ENCODE results near the gene ELAVL2.

Gene ELAVL2

DNA sequence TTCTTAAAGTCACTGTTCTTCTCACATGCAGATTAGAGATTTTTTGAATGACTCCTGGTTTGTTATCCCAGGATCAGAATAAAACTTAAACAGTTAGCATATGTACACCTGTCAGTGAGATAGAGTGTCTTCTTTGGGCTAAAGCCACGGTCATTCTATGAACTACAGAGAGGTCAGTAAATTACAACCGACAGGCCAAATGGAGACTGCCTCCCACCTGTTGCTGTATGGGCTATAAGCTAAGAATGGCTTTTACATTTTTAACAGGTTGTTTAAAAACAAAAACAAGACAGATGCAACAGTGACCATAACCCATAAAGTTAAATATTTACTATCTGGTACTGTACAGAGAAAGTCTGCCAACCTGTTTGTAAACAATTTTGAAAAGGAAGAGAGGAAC is 125.7 kb downstream of the ELAVL2 start:
- Mint-ChIP-seq H3K27me3 (ENCODE audit: low read depth) (no peaks in the 10 kb centered on the region), H3K4me3 (no peak overlapping the region), H3K27ac (no peak overlapping the region), H3K9me3 (peaks cover 9% of the 10 kb centered on the region), H3K4me1 (ENCODE audit: low read depth) (no peaks in the 10 kb centered on the region), H3K36me3 (ENCODE audit: low read depth) (no peaks in the 10 kb centered on the region)
- DNase-seq (ENCODE audit: low spot score), result no peak

DNA sequence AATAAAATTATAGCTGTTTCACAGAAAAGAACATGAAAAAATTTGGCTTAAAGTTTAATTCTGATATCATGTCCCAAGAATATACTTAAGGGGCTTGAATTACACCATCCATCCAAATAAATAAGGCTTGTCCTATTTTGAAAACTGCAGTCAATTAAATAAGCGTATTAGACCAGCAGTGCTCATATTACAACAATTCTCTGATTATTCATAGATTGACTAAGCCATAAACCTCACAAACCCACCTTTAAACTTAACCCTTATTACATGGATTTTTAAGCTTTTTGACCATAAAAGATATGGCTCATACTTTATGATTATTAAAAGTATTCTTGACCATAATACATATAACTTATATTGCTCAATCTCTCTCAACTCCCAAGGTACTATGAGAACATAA is 127.9 kb downstream of the ELAVL2 start:
- Mint-ChIP-seq H3K27me3 (ENCODE audit: low read depth) (no peaks in the 10 kb centered on the region), H3K4me1 (ENCODE audit: low read depth) (no peaks in the 10 kb centered on the region), H3K36me3 (ENCODE audit: low read depth) (no peaks in the 10 kb centered on the region), H3K9me3 (peaks cover 13% of the 10 kb centered on the region), H3K27ac (no peak overlapping the region), H3K4me3 (no peak overlapping the region)
- DNase-seq (ENCODE audit: low spot score), result no peak

DNA sequence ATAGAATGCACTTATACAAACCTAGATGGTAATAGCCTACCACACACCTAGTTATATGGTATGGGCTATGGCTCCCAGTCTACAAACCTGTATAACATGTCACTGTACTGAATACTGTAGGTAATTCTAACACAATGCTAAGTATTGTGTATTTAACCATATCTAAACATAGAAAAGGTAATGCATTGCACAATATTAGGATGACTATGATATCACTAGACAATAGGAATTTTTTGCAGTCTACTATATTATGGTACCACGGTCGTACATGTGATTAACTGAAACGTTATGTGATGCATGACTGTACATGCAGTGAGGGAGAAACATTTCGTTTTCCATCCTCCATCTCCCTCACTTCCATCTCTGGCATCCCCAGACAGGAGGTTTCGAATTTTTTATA is 130.5 kb downstream of the ELAVL2 start:
- H3K4me3 Mint-ChIP-seq, result no peak overlapping the region
- no peaks in the 10 kb centered on the region for H3K27me3 Mint-ChIP-seq (ENCODE audit: low read depth)
- no peaks in the 10 kb centered on the region for H3K36me3 Mint-ChIP-seq (ENCODE audit: low read depth)
- no peak overlapping the region for H3K27ac Mint-ChIP-seq
- DNase-seq (ENCODE audit: low spot score), result no peak
- peaks cover 14% of the 10 kb centered on the region for H3K9me3 Mint-ChIP-seq
- H3K4me1 Mint-ChIP-seq (ENCODE audit: low read depth), result no peaks in the 10 kb centered on the region

DNA sequence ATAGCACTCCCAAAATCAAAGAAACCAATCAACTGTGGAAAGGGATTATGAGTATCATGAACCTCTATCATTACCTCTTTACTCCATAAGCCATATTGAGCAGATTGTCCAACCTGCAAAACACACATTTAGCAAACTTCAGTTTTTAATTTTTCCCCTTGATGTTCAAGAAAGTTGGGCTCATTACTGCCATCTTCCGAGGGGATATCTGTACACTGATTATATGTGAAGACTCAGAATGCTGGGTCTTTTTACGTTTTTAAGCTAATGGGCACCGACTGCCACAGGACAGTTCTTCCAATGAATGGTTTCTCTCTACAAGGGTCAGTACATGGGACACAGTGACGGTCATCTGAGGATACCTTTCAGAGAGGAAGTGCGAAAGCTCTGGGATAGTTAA is 132.7 kb downstream of the ELAVL2 start:
- H3K27ac Mint-ChIP-seq, result no peak overlapping the region
- H3K4me1 Mint-ChIP-seq (ENCODE audit: low read depth), result no peaks in the 10 kb centered on the region
- no peak overlapping the region for H3K4me3 Mint-ChIP-seq
- DNase-seq (ENCODE audit: low spot score), result no peak
- no peaks in the 10 kb centered on the region for H3K36me3 Mint-ChIP-seq (ENCODE audit: low read depth)
- H3K9me3 Mint-ChIP-seq, result peaks cover 19% of the 10 kb centered on the region
- H3K27me3 Mint-ChIP-seq (ENCODE audit: low read depth), result no peaks in the 10 kb centered on the region

DNA sequence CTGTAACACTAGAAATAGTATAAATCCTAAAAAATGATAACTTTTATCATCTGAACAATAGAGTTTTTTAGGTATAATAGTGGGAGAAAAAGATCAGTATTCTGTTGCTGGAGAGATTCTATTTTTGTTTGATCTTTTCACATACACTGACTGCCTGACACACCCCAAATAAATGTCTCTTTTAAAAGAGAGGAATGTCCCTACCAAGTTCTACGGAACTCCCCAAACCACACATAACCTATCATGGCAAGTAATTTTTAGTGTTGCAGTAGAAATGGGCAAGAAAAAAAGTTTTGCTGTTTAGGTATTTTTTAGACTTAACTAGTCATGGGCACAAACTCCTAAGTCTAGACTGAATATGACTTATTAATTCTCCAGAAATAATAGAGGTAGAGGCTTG is 139.1 kb downstream of the ELAVL2 start:
- H3K4me3 Mint-ChIP-seq, result no peak overlapping the region
- H3K9me3 Mint-ChIP-seq, result peaks cover 25% of the 10 kb centered on the region
- no peaks in the 10 kb centered on the region for H3K4me1 Mint-ChIP-seq (ENCODE audit: low read depth)
- no peak for DNase-seq (ENCODE audit: low spot score)
- H3K27me3 Mint-ChIP-seq (ENCODE audit: low read depth), result no peaks in the 10 kb centered on the region
- no peak overlapping the region for H3K27ac Mint-ChIP-seq
- no peaks in the 10 kb centered on the region for H3K36me3 Mint-ChIP-seq (ENCODE audit: low read depth)

DNA sequence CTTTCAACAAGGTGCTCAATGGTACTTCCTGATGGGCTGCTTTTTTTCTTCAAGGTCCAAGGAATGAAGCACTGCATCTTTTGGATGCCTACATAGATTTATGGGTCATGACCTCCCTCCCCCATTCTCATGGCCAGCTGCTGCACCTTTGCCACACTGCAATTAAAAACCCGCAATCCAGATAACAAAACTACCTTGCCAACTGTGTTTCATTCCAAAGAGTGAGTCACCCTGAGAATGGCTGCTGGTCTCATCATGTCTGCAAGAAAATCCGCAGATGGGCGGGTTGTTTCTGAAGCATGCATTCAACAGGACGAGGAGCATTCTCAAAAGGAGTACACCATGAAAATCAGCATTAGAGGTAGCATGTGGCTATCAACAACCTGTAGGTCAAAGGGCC is 139.8 kb downstream of the ELAVL2 start:
- Mint-ChIP-seq H3K27ac (no peak overlapping the region), H3K9me3 (peaks cover 30% of the 10 kb centered on the region), H3K4me3 (no peak overlapping the region), H3K4me1 (ENCODE audit: low read depth) (no peaks in the 10 kb centered on the region), H3K36me3 (ENCODE audit: low read depth) (no peaks in the 10 kb centered on the region), H3K27me3 (ENCODE audit: low read depth) (no peaks in the 10 kb centered on the region)
- DNase-seq (ENCODE audit: low spot score), result no peak

DNA sequence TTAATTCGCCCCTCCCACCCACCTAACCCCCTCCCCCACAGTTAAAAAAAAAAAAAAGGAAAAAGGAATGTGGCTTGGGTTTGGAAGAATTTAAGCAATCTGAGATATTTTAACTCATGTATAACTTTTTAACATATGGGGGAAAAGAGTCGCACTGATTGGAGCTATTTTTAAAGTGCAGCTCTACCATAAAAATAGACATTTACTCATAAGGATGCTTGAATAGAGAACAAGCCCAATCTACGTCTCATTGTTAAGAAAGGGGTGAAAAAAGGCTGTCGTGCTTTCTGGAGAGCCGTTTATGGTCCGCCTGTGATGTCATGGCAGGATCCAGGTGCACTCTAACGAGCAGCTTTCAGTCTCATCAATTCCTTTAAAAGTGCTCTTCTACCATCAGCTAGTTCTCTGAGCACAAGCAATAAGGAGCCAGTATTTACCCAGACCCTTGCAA is 142.4 kb downstream of the ELAVL2 start:
- Mint-ChIP-seq H3K27ac (no peak overlapping the region), H3K9me3 (peaks cover 31% of the 10 kb centered on the region), H3K4me1 (ENCODE audit: low read depth) (no peaks in the 10 kb centered on the region), H3K4me3 (no peak overlapping the region), H3K27me3 (ENCODE audit: low read depth) (no peaks in the 10 kb centered on the region), H3K36me3 (ENCODE audit: low read depth) (no peaks in the 10 kb centered on the region)
- no peak for DNase-seq (ENCODE audit: low spot score)

DNA sequence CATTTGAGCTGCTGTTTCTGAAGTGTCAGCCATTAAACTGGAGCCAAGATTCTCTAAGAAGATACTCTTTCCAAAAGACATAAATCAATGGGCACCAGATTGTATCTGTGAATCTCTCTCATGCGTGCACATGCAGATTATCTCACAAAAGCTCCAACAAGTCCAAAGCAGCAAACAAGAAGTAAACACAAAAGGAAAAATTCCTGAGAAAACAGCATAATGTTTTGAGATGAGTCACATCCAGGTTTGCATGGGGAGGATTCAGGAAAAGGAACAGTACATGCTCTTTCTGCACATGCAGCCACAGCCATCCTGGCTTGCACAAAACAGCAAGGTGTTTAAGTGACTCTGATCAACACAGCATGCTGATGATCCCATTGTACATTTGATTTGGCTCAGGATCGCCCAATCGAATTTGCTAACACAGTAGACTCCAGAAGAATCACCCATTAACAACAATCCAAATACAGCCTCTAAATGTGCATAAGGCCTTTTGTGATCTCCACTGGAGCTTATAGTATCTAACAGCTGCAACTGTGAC is 143.1 kb downstream of the ELAVL2 start:
- peaks cover 34% of the 10 kb centered on the region for H3K9me3 Mint-ChIP-seq
- H3K4me3 Mint-ChIP-seq, result no peak overlapping the region
- no peaks in the 10 kb centered on the region for H3K27me3 Mint-ChIP-seq (ENCODE audit: low read depth)
- no peaks in the 10 kb centered on the region for H3K4me1 Mint-ChIP-seq (ENCODE audit: low read depth)
- H3K36me3 Mint-ChIP-seq (ENCODE audit: low read depth), result no peaks in the 10 kb centered on the region
- no peak for DNase-seq (ENCODE audit: low spot score)
- no peak overlapping the region for H3K27ac Mint-ChIP-seq

DNA sequence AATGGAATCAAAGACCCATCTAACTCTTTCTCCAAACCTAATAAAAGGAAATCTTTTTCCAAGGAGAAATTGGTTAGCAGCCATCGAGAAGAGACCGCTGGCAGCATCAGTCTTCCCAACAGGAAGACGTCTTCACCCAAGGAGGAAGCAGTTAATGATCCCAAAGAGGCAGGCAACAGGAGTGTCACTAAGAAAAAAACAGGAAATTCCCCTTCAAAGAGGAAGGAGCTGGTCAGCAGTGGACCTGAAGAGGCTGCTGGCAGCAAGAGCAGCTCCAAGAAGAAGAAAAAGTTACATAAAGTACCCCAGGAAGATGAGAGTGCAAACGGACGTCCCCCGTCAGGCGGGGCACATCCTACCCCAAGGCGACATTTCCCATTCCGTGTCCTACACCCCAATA is 143.7 kb downstream of the ELAVL2 start:
- H3K27me3 Mint-ChIP-seq (ENCODE audit: low read depth), result no peaks in the 10 kb centered on the region
- peaks cover 29% of the 10 kb centered on the region for H3K9me3 Mint-ChIP-seq
- no peak overlapping the region for H3K27ac Mint-ChIP-seq
- no peaks in the 10 kb centered on the region for H3K4me1 Mint-ChIP-seq (ENCODE audit: low read depth)
- H3K36me3 Mint-ChIP-seq (ENCODE audit: low read depth), result no peaks in the 10 kb centered on the region
- DNase-seq (ENCODE audit: low spot score), result no peak
- H3K4me3 Mint-ChIP-seq, result no peak overlapping the region

DNA sequence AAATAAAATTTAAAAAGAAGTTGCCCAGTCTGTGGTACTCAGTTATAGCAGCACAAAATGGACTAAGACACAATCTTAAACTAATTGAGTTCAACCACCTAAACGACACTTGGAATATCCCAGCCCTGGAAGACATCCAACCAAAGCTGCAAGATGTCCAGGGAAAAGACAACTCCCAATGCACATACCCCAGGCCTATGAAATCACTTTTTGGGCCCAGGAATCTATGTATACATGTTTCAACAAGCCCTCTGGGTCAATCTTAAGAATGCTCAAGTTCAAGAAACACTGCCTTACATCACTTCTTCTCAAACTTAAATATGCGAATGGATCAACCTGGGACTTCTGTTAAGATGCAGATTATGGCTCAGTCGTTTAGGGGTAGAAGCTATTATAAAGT is 148.6 kb downstream of the ELAVL2 start:
- no peak overlapping the region for H3K27ac Mint-ChIP-seq
- H3K36me3 Mint-ChIP-seq (ENCODE audit: low read depth), result no peaks in the 10 kb centered on the region
- H3K4me3 Mint-ChIP-seq, result no peak overlapping the region
- no peak for DNase-seq (ENCODE audit: low spot score)
- peaks cover 41% of the 10 kb centered on the region for H3K9me3 Mint-ChIP-seq
- H3K4me1 Mint-ChIP-seq (ENCODE audit: low read depth), result no peaks in the 10 kb centered on the region
- no peaks in the 10 kb centered on the region for H3K27me3 Mint-ChIP-seq (ENCODE audit: low read depth)

DNA sequence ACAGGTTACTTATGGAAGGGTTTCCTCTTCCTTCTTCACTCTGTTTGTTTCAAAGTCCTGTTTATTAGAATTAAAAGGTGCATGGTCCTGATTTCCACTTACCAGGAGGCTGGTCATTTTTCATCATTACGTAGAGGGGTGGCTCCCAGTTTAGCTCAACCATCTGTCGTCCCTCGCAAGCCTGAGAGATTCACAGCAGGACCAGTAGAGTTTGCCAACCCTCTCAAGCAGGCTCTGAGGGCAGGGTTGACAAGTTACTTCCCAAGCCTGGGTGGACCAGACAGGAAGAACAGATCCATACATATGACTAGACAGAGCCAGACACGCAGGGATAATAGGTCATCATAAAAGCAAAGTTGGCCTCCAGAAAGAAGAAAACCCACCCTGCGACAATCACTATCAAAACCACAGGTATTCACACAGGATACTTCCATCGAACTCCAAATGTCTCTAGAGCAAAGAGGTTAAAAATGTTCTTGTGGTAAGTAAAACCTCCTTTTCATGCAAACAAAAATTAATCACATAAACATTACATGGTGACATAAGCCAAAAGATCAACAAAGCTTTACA is 151.9 kb downstream of the ELAVL2 start:
- DNase-seq (ENCODE audit: low spot score), result no peak
- H3K36me3 Mint-ChIP-seq (ENCODE audit: low read depth), result no peaks in the 10 kb centered on the region
- H3K4me3 Mint-ChIP-seq, result no peak overlapping the region
- peaks cover 38% of the 10 kb centered on the region for H3K9me3 Mint-ChIP-seq
- no peaks in the 10 kb centered on the region for H3K27me3 Mint-ChIP-seq (ENCODE audit: low read depth)
- H3K4me1 Mint-ChIP-seq (ENCODE audit: low read depth), result no peaks in the 10 kb centered on the region
- no peak overlapping the region for H3K27ac Mint-ChIP-seq

DNA sequence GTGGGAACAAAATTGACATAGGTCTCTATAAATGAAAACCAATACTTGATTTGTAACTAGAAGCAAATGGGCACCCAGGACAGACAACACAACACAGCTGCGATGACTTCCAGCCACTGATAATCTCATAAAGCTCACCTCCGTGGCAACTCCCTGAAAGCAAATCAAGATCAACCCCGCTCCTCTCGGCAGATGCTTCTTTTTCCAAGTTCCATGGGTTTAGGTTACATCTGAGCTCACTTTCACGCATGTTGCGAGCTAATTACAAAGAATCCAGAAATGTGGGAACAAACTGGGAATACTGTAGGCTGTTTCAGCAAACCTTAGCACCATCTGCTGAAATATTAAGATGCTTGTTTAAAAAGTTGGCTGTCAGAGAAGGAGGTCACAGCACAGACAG is 153.9 kb downstream of the ELAVL2 start:
- H3K36me3 Mint-ChIP-seq (ENCODE audit: low read depth), result no peaks in the 10 kb centered on the region
- H3K4me1 Mint-ChIP-seq (ENCODE audit: low read depth), result no peaks in the 10 kb centered on the region
- H3K9me3 Mint-ChIP-seq, result peaks cover 48% of the 10 kb centered on the region
- H3K4me3 Mint-ChIP-seq, result no peak overlapping the region
- H3K27ac Mint-ChIP-seq, result no peak overlapping the region
- no peak for DNase-seq (ENCODE audit: low spot score)
- H3K27me3 Mint-ChIP-seq (ENCODE audit: low read depth), result no peaks in the 10 kb centered on the region

DNA sequence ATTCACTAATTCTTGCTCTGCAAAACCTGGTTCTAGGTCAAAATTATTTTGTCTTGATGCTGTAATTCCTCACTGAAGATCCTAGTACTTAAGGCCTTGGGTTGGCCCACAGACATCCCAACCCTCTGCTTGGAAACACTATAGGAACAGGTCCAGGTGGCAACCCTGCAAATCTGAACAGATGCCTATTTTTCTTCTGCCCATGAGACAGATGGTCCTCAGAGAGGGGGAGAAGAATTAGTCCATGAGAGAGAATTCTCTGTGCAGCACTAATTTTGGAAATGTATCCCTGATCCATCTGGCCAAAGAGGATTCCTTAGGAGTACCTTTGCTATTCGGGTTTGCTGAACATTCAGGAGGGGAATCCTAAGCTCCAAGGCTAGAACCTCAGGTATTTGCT is 156.3 kb downstream of the ELAVL2 start:
- H3K27ac Mint-ChIP-seq, result no peak overlapping the region
- H3K36me3 Mint-ChIP-seq (ENCODE audit: low read depth), result no peaks in the 10 kb centered on the region
- H3K9me3 Mint-ChIP-seq, result peaks cover 39% of the 10 kb centered on the region
- no peaks in the 10 kb centered on the region for H3K27me3 Mint-ChIP-seq (ENCODE audit: low read depth)
- DNase-seq (ENCODE audit: low spot score), result no peak
- H3K4me3 Mint-ChIP-seq, result no peak overlapping the region
- no peaks in the 10 kb centered on the region for H3K4me1 Mint-ChIP-seq (ENCODE audit: low read depth)

DNA sequence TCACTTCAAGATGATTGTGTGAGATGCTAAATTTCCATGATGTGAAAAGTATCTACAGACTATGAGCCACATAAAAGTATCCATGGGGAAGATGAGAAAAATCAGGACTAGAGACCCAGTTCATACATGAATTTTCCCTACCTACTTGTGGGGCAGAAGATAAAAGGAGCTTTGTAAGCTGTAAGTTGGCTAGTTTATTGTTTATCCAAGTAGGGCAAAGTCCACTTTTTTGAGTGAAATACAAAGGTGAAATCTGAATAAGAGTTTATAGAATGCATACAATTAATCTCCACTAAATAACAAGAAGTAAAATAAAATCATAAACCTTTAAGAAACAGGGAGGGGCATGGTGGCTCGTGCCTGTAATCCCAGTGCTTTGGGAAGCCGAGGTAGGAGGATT is 160.4 kb downstream of the ELAVL2 start:
- Mint-ChIP-seq H3K4me1 (ENCODE audit: low read depth) (no peaks in the 10 kb centered on the region), H3K9me3 (peaks cover 35% of the 10 kb centered on the region), H3K4me3 (no peak overlapping the region), H3K27me3 (ENCODE audit: low read depth) (no peaks in the 10 kb centered on the region), H3K27ac (no peak overlapping the region), H3K36me3 (ENCODE audit: low read depth) (no peaks in the 10 kb centered on the region)
- no peak for DNase-seq (ENCODE audit: low spot score)

DNA sequence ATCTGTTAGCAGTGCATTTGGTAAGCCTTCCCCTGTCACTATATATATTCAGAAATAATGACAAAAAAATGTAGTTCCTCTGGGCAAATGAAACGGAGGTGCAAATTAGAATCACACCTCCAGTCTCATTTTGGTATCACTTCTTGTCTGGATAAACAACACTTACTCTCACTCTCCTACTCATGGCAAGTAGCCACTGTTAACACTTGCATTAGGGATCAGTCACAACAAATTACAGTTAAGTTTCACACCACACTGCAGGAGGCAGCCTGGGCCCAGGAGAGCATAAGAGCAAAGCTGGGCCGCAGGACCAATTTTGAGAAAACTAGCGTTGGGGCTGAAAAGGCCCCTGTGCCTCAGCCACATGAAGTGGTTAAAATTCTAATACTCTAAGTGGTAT is 161.0 kb downstream of the ELAVL2 start:
- Mint-ChIP-seq H3K4me1 (ENCODE audit: low read depth) (no peaks in the 10 kb centered on the region), H3K27ac (no peak overlapping the region), H3K9me3 (peaks cover 34% of the 10 kb centered on the region), H3K4me3 (no peak overlapping the region), H3K36me3 (ENCODE audit: low read depth) (no peaks in the 10 kb centered on the region), H3K27me3 (ENCODE audit: low read depth) (no peaks in the 10 kb centered on the region)
- no peak for DNase-seq (ENCODE audit: low spot score)

All from T-helper 2 cell treated with Interferon-gamma antibody and Interleukin-4, amounts not matched to agents 5 μg/mL and 100 μg/mL, for 36 hours (primary cell).